Muscle of back (tissue), 11 donors: ENCODE data around the gene ACTR1A. TPM values are rescaled to one million over a fixed set of nuclear protein-coding genes. Genes with fewer than 3 reads are reported as not detected.

Source experiments
- DNase-seq, 3 donors: peaks; one replicate each; pipeline versions ENCODE4 v3.0.0 to v3.0.0-alpha.2; 2013
- polyA plus RNA-seq, 10 donors: library from polyadenylated mRNA; unstranded; fragments of 120-200 nt; gene quantifications; one replicate each; pipeline ENCODE4 v1.2.1, GENCODE V29; 2013; ENCODE audit not compliant: insufficient read length in 10 of 10

ACTR1A gene
- polyA plus RNA-seq, 10 donors, result 72.6 to 104 (median 79.8) TPM

DNA sequence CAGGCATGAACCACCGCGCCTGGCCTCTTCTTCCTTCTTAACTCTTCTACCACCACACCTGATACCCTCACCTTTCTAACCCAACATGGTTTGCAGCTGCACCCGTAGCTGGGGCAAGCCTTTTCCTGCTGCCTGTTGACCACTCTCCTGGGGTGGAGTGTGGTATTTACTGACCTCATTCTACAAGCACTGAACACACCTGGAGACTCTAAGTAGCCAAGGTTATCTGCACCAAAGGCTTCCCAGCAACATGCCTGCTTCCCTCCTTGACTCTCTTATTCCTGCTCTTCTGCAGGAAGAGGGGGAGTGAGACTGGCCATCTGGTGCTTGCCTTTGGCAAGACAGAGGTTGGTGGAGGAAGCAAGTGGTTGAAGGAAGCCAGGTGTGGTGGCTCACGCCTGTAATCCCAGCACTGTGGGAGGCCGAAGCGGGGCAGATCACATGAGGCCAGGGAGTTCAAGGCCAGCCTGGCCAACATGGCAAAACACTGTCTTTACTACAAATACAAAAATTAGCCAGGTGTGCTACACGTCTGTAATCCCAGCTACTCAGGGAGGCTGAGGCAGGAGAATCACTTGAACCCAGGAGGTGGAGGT lies 10.1 kb downstream of the ACTR1A start:
- DNase-seq, result no peak

DNA sequence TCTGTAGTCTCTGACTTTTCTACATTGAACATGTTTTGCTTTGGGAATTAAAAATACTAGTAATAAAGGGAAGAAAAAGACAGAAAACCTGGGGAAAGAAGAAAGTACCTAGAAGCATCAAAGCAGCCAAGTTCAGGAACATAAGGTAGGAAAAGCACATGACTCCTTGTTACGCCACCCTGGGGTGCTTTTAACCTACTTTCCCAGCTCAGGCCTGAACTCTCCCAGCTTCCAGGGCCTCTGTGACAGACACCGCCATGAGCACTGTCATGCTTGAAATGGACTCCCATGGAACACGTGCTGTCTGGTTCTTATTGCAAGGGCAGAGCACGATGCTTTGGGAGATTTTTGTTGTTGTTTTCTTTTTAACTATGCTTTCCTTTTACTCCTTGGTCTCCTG lies 11.4 kb downstream of the ACTR1A start:
- no peak for DNase-seq

DNA sequence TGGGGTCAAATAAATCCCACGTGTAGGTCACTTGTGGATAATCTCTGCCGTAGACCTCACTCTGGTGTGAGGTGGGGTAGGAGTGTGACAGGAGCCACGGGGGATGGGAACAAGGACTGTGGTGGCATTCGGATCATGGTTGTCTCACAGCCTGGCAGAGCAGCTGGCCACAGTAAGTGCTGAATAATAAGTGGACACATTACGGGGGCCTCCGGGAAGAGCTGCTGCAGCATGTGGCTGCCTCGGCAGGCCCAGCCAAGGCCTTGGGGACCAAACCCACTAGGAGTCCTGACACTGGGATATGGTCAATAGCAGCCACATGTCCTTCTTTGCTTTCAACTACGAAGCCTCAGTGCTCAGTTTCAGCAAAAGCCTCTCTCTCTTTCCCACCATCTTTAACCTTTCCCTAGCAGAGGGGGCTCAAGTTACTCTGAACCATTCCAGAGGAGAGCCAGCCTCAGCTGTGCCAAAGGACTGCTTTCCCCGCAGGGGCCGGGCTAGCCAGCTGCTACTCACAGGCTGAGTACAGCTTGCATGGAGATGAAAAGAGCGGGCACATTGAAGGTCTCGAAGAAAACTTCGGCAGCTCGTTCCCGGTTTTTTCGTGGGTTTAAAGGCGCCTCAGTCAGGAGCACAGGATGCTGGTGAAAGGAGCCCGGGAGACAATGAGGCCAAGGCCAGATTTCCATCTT lies 17.3 kb downstream of the ACTR1A start:
- peak; percentile 38 to 51 (median 45) for DNase-seq

DNA sequence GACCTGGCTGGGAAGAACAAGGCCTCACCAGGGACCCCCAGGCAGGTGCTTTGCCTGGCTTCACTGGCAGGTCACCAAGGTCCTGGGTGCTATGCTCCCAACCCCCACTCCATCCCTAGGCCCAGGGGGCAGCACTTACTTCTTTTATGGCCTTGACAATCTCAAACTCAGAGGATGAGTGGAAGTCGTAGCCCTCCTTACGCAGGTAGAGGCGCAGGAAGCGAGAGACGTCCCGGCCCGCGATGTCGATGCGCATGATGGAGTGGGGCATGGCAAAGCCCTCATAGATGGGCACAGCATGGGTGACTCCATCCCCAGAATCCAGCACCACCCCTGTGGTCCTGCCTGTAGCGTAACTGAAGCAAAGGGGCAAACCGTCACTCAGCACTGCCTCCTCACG lies 18.5 kb downstream of the ACTR1A start:
- no peak for DNase-seq

DNA sequence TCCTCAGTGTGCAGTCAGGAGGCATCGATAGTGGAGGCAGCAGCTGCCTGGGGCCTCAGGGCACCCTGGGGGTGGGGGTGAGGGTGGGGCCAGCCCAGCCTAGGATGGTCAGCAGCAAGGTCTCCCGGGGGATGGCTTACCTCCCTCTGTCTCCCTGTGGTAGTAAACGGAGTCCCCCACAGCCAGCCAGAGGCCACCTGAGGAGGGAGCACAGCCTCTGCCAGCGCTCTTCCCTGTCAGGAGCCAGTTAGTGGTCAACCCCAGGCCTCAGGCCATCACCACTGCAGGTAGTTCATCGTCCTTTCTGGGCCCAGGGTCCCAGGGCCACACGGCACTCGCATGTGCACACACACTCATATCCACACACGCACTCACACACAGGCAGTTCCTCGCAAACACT lies 22.1 kb downstream of the ACTR1A start:
- no peak for DNase-seq

DNA sequence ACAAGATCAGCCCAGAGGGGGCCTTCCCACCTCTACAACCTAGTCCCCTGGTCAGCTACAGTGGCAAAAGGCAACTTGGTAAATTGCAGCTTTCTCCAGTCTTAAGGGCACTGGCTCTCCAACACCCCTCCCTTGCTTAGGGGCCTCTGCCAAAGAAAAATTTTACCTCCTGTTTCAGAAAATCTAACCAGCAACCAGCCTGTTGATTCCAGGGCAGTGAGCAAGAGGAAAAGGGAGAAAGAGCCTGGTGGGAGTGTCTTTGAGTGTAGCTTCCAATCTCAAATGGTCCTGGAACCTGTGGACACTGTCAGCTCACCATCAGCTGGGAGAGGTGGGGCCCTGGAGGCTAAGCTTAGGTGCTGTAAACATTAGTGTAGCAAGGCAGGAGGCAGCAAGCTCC lies 22.9 kb downstream of the ACTR1A start:
- DNase-seq, result no peak

DNA sequence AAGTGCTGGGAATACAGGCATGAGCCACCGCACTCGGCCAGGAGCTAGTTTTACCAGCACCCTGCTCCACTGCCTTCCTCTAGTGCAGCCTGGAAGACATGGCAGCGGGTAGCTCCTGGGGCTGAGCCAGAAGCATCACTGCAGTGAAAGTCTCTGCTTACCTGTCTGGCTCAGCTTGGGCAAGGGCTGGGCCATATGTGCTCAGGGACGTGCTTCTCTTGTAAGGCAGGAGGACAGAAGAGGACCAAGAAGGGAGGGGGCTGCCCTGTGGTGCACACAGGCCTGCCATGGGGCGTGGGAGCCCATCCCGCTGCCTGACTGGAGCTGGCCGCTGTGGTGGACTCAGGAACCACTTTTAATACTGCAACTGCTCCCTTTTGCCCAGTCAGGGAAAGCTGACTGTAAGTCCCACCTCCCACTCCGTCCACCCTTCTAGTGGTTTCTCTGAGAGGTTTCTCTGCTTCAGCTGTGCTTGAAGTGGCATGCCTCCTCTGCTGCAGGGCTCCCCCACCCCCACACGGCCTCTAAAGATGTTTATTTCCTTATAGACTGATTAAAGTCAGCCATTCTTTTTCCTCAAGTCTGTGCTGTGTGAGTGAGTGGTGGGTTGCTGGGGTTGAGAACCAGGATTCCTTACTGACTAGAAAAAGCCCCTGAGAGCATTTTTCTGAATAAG lies 25.9 kb downstream of the ACTR1A start:
- DNase-seq, result no peak

DNA sequence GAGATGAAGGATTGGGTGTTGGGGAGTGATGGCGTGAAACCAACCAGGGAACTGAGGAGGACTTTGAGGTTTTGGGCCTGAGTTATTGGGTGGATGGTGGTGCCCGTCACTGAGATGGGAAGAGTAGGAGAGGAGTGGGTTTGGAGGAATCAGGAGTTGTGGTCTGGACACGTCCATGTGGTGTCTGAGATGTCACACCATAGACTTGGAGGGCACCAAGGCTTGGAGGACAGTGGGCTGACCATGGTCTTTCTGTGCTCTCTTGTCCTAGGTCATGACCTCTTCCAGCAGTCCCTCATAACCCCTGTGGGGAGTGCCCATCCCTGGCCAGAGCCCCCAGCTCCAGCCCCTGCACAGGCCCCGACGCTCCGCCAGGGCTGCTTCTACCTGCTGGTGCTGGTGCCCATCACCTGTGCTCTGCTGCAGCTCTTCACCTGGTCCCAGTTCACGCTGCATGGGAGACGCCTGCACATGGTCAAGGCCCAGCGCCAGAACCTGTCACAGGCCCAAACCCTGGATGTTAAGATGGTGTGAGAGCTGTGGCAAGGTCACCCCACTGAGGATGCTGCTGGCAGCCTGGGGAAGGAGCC lies 27.0 kb downstream of the ACTR1A start:
- no peak for DNase-seq

DNA sequence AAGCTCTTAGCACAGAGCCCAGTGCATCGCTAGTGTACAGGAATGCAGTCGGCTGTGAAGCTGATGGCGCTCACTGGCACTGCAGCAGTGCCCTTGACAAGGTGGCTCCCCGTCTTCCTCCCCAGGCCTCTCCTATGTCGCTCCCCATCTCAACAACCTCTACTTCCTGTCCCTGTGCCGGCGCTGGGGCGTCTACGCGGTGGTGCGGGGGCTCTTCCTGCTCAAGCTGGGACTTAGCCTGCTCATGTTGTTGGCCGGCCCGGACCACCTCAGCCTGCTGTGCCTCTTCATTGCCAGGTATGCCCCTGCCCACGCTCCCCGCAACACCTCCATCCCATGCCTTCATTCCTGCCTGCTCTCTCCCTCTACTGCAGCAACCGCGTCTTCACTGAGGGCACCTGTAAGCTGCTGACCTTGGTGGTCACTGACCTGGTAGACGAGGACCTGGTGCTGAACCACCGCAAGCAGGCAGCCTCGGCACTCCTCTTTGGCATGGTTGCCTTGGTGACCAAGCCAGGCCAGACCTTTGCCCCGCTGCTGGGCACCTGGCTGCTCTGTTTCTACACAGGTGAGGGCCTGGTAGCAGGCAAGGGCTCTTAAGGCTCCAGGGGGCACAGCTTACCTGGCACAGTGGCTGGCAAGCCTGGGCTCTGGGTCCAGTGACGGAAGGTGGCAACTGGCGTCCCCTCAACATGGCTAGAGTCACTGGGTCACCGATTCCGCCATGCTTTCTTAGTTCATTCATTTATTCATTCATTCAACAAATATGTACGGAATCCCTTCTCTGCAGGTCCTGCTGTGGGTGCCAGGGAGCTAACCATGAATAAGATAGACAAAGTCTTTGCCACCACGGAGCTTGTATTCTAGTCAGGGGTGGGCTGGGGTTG lies 28.8 kb downstream of the ACTR1A start:
- no peak for DNase-seq

DNA sequence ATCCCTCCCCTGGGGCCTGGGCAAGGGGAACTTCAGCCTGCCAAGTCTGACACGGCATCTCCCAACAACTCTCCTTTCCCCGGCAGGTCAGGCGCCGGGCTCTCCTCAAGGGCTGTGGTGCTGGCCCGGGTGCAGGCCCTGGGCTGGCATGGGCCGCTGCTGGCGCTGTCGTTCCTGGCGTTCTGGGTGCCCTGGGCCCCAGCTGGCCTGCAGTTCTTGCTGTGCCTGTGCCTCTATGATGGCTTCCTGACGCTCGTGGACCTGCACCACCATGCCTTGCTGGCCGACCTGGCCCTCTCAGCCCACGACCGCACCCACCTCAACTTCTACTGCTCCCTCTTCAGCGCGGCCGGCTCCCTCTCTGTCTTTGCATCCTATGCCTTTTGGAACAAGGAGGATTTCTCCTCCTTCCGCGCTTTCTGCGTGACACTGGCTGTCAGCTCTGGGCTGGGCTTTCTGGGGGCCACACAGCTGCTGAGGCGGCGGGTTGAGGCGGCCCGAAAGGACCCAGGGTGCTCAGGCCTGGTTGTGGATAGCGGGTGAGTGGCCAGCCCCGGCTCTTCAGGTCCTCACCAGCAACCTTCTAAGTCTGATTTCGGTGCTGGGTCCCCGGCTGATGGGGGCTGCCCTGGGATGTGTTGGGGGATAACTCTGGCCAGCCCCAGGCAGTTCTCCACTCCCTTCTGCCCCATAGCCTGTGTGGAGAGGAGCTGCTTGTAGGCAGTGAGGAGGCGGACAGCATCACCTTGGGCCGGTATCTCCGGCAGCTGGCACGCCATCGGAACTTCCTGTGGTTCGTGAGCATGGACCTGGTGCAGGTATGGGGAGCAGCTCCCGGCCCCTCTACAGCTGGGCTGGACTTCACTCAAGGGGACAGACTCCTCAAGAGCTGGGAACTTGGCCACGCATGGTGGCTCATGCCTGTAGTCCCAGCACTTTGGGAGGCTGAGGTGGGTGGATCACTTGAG lies 31.6 kb downstream of the ACTR1A start:
- DNase-seq, result no peak

DNA sequence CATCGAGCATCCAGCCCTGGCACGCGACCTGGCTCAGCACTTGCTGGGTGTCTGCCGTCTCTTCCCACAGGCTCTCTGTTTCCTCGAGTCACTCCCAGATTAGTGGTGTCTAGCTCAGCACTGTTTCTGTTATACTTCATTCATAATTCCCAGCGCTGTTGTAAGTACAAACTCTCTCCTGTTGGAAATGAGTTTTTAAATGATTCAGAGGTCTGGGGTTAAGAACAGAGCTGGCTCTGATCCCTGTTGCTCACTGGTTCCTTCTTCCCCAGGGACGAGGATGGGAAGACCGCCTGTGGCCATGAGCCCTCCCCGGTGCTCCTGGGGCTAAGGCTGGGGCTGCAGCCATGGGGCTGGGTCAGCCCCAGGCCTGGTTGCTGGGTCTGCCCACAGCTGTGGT lies 33.8 kb downstream of the ACTR1A start:
- DNase-seq, result no peak

DNA sequence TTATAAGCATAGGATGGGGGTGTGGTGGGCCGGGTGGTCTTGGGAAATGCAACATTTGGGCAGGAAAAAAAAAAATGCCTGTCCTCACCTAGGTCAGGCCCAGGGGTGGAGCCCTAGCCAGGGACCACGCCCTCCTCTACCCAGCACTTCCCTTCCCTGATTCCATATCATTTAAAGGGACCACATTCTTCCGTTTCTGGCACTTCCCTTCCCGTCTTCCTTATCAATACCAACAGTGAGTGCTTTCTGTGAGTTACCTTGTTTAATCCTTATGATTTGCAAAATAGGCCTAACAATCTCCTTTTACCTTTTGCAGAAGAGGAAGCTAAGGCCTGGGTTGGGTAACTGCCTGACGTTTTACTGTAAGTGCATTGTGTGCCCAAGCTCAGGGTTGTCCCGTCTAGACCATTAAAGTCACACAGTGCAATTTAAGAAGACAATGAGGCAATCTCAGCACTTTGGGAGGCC lies 34.5 kb downstream of the ACTR1A start:
- DNase-seq, result no peak

DNA sequence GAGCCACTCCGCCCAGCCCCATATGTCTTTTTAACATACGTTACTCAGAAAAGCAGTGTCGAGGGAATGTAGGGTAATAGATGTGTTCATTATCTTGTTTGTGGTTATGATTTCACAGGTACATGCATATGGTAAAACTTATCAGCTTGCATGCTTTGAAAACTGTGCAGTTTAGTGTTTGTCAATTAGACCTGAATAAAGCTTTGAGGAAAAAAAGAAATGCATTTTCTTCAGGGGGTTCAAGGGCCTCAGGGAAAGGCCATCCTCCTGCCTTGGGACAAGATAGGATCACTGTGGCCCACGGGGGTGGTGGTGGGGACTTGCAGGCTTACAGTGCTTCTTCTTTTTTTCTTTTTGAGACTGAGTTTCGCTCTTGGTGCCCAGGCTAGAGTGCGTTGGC lies 35.2 kb downstream of the ACTR1A start:
- no peak for DNase-seq

DNA sequence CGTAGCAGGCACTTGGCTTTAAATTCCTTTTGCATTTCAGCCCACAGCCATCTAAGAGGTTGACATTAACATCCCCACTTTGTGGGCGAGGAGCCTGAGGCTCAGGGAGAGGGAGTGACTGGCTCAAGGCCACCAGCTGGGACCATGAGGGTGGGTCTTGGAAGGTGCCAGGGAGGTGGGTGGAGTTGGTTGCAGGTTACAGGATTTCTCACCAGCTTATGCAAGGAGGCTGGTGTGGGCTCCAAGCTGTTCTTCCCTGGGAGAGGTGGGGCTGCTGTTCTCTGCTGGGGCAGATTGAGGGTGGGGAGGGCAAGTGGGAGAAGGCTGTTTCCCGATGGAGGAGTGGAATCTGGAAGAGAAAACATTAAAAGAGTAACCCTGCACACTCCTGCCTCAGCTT lies 37.0 kb downstream of the ACTR1A start:
- DNase-seq, result no peak

DNA sequence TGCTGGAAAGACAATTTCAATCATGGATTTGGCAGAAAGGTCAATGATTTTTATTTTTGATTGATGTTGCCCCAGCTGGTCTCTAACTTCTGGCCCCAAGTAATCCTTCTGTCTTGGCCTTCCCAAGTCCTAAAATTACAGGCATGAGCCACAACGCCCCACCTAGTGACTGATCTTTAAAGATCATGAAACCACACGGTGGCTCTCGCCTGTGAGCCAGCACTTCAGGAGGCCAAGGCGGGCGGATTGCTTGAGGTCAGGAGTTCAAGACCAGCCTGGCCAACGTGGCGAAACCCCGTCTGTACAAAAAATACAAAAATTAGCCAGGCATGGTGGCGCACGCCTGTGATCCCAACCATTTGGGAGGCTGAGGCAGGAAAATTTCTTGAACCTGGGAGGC lies 38.5 kb downstream of the ACTR1A start:
- DNase-seq, result no peak

DNA sequence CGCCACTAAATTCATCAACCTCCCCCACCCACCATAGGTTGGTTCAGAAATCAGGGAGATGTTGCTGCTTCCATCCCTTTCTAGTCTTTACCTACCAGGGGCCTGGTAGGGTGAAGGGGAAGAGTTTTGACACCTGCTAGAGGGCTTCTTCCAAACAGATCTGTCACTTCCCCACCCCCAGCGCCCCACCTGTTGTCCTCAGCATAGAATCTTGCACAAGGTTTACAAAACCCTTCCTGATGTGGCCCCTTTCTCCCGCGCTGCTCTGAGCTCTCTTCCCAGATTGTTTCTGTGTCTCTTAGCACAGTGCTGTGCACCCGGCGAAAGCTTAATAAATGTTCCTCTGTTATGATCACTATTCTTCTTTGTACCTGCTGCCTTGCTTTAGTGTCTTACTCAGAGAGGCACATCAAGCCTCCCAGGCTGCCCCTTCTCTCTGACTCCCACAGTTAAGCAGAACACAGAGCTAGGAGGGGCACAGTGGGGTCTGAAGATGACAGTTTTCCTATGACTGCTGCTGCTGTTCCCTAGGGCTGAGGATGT lies 39.9 kb downstream of the ACTR1A start:
- DNase-seq, result no peak

DNA sequence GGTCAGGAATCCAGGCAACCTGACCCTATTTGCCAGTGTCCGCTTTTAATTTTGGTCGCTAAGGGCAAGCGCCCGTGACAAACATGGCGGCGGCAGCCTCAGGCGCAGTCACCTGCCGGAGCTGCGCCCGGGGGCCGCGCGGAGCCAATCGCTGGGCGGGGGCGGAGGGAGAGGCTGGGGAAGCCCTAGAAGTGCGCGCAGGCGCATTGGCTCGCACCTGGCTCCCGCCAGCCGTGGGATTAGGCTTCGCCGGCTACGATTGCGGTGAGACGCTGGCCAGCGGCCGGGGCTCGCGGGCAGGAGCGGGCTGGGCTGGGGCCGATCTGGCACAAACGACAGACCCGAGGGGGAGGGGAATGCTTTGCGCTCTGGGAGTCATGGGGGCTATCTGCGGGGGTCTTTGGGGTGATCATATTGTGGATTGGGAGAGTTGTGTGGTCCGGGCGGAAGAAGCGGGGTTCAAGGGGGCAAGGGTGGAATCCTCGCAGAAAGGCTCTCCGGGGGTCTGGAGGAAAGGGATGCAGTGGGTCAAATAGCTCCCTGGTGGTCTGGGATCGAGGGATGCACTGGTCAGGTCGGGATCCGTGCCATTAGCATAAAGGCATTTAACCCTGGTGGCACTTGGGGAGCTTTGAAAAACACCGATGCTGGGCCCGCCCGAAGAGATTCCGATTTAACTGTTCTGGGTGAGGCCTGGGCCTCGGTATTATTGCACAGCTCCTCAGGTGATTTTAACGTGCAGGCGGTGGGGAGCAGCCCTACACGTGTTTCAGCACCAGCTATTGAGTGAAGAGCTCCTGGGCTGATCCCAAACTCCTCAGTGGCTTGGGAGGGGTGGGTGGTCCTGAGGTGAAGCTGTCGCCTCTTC lies 41.1 kb downstream of the ACTR1A start:
- peak; percentile 79 to 88 (median 80) for DNase-seq

DNA sequence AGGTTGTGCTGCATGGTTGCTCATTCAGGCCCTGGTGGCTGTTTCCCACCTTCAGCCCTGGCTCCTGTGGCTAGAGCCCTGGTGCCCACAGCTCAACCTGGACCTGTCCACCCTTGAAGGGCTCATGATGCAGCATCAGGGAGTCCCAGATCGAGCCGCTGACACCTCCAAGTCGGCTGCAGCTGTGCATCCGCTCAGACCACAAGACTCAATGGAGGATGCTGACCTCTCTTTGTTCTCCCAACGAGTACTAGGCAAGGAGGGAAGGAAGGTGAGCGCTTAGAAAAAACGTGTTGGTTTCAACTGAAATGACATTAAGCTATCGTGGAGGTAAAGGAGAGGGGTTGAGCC lies 41.7 kb downstream of the ACTR1A start:
- DNase-seq, result no peak

DNA sequence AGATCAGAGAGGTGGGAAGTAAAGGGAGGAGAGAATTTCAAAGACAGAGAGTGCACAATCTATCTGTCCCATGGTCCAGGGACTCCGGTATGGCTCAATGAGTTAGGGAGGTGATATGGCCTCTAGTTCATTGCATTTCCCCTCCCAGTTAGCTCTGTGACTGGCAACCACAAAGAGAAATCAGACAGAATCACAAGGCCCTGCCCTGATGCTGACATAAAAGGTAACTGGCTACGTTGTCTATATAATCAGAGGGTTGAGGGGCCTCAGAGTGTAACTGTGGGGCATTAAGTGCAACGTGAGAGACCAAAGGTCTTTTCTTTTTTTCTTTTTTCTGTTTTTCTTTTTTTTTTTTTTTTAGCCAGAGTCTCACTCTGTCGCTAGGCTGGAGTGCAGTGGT lies 43.9 kb downstream of the ACTR1A start:
- no peak for DNase-seq
